GM21447 (cell line): ENCODE measurements around the gene KANK2.

Experiments used
- ATAC-seq: cut with Tn5 transposase; IDR thresholded peaks from one replicate; pipeline ENCODE4 v1.9.1; 2021; ENCODE audit not compliant: unreplicated experiment

Gene KANK2

GRCh38 chr19:11226716-11227166 lies 29.4 kb upstream of the KANK2 start:
- no peak for ATAC-seq

- no peak for ATAC-seq
Observed at GRCh38 chr19:11225815-11226214, 28.5 kb upstream of the KANK2 start.

- ATAC-seq, result no peak
Observed at GRCh38 chr19:11225172-11225571, 27.8 kb upstream of the KANK2 start.

GRCh38 chr19:11224429-11224828 lies 27.1 kb upstream of the KANK2 start:
- ATAC-seq, result no peak

- ATAC-seq, result no peak
Observed at GRCh38 chr19:11223200-11223599, 25.9 kb upstream of the KANK2 start.

GRCh38 chr19:11221082-11221598 lies 23.8 kb upstream of the KANK2 start:
- no peak for ATAC-seq

- no peak for ATAC-seq
Observed at GRCh38 chr19:11214387-11214786, 17.0 kb upstream of the KANK2 start.

- no peak for ATAC-seq
Observed at GRCh38 chr19:11210656-11210928, 13.2 kb upstream of the KANK2 start.

- no peak for ATAC-seq
Observed at GRCh38 chr19:11209839-11210655, 12.7 kb upstream of the KANK2 start.

- no peak for ATAC-seq
Observed at GRCh38 chr19:11208561-11209471, 11.5 kb upstream of the KANK2 start.

- ATAC-seq, result no peak
Observed at GRCh38 chr19:11205939-11206570, 8.7 kb upstream of the KANK2 start.

GRCh38 chr19:11204943-11205349 lies 7.6 kb upstream of the KANK2 start:
- no peak for ATAC-seq

- ATAC-seq, result no peak
Observed at GRCh38 chr19:11204076-11204602, 6.8 kb upstream of the KANK2 start.

GRCh38 chr19:11203194-11204075 lies 6.1 kb upstream of the KANK2 start:
- no peak for ATAC-seq

GRCh38 chr19:11202488-11203193 lies 5.3 kb upstream of the KANK2 start:
- ATAC-seq, result no peak

- no peak for ATAC-seq
Observed at GRCh38 chr19:11201791-11202190, 4.4 kb upstream of the KANK2 start.

GRCh38 chr19:11200931-11201330 lies 3.6 kb upstream of the KANK2 start:
- ATAC-seq, result no peak

- ATAC-seq, result no peak
Observed at GRCh38 chr19:11200015-11200574, 2.8 kb upstream of the KANK2 start.

GRCh38 chr19:11199517-11199916 lies 2.2 kb upstream of the KANK2 start:
- ATAC-seq, result no peak
